K562 (cell line): ENCODE data around the gene ITPRIP. TPM values are rescaled to one million over a fixed set of nuclear protein-coding genes. Genes with fewer than 3 reads are reported as not detected.

Source experiments
- ATAC-seq: fragments of 200-7000 bp; cut with Tn5 transposase; 3 replicates; pipeline ENCODE4 v1.9.1; 2020; ENCODE audit warnings: moderate library complexity
- BruUV-seq: library from RNA; stranded (reverse); fragments of 400-500 nt; replicated peaks from 2 replicates; lab custom pipeline; 2021; lab: Mats Ljungman, UMichigan
- CTCF ChIA-PET: fragments of 300-600 bp; formaldehyde crosslinking; extraction: SDS; loops from one replicate; lab custom pipeline; 2021; ENCODE audit warnings: low intra/inter-chr PET ratio; lab: Yijun Ruan, JAX
- POLR2A ChIA-PET: fragments of 300-600, 350-650 bp; sonication (Branson Sonifier 250); formaldehyde crosslinking; extraction: SDS; loops from one replicate; lab custom pipeline; 2021; ENCODE audit warnings: antibody characterized with exemption, inconsistent platforms; lab: Yijun Ruan, JAX
- DNase-seq, 4 experiments: peaks; one replicate each; pipeline versions ENCODE4 v3.0.0 to v3.0.0-alpha.2; 2011 to 2018; ENCODE audit warnings: low spot score in 3 of 4, mixed read lengths in 3 of 4; ENCODE audit errors: extremely low read depth in 1 of 4
- FAIRE-seq: peaks from 2 replicates; lab custom pipeline; 2011; peaks lifted over from hg19 to GRCh38; lab: Jason Lieb, UNC
- H2AFZ ChIP-seq: 2 replicates; pipeline ENCODE4 v1.6.0; 2011; ENCODE audit warnings: low read depth, low read length, control low read depth, inconsistent platforms
- H3K27ac ChIP-seq: fragments of 200-600 bp; 3 replicates; pipeline ENCODE4 v1.8.0; 2011; ENCODE audit warnings: low read depth, mild to moderate bottlenecking, control low read depth, inconsistent platforms, low read length, moderate library complexity, mixed read lengths; ENCODE audit errors: extremely low read depth
- H3K27me3 ChIP-seq, 2 experiments: fragments of 300-600 bp in 1 of 2; 2 replicates in 1 of 2; 3 replicates in 1 of 2; pipeline versions ENCODE4 v1.6.0 to v1.8.0; 2011; ENCODE audit warnings: inconsistent platforms in 2 of 2, low read length in 2 of 2, mild to moderate bottlenecking in 1 of 2, mixed read lengths in 1 of 2, moderate library complexity in 1 of 2; ENCODE audit not compliant: control insufficient read depth in 2 of 2, insufficient read depth in 2 of 2
- H3K36me3 ChIP-seq: fragments of 300-600 bp; 3 replicates; pipeline ENCODE4 v1.8.0; 2011; ENCODE audit warnings: mild to moderate bottlenecking, low read length, inconsistent platforms; ENCODE audit not compliant: control insufficient read depth, insufficient read depth
- H3K4me1 ChIP-seq, 2 experiments: fragments of 200-600 bp in 1 of 2; replicated peaks in 1 of 2; 2 replicates in 1 of 2; 3 replicates in 1 of 2; pipeline versions ENCODE4 v1.5.1 to v1.8.0; 2011; ENCODE audit warnings: inconsistent platforms in 2 of 2, low read length in 2 of 2, mild to moderate bottlenecking in 1 of 2, mixed read lengths in 1 of 2, moderate library complexity in 1 of 2; ENCODE audit not compliant: control insufficient read depth in 2 of 2, insufficient read depth in 2 of 2
- H3K4me2 ChIP-seq: 2 replicates; pipeline ENCODE4 v1.6.1; 2011; ENCODE audit warnings: low read length, control low read depth, inconsistent platforms, mixed read lengths; ENCODE audit not compliant: insufficient read depth
- H3K4me3 ChIP-seq: fragments of 200-600 bp; sonication (generic), shearing (Covaris generic); 2 replicates; pipeline ENCODE4 v1.5.1; 2016; ENCODE audit warnings: control low read depth, inconsistent platforms
- H3K79me2 ChIP-seq: fragments of 200-600 bp; 3 replicates; pipeline ENCODE4 v1.8.0; 2011; ENCODE audit warnings: low read length, inconsistent platforms; ENCODE audit not compliant: control insufficient read depth, insufficient read depth
- H3K9ac ChIP-seq, 2 experiments: 2 replicates each; pipeline versions ENCODE4 v1.6.0 to v1.6.1; 2011; ENCODE audit warnings: low read depth in 2 of 2, low read length in 2 of 2, control low read depth in 1 of 2, inconsistent platforms in 1 of 2, mild to moderate bottlenecking in 1 of 2, mixed read lengths in 1 of 2; ENCODE audit not compliant: insufficient read depth in 1 of 2
- H3K9me1 ChIP-seq: one replicate; pipeline ENCODE4 v1.6.0; 2011; ENCODE audit warnings: inconsistent platforms, mild to moderate bottlenecking, low read length, moderate library complexity; ENCODE audit not compliant: control insufficient read depth, insufficient read depth
- H3K9me3 ChIP-seq: replicated peaks from 2 replicates; pipeline ENCODE4 v1.5.1; 2011; ENCODE audit warnings: low read depth, low read length, inconsistent platforms; ENCODE audit not compliant: control insufficient read depth, insufficient read depth
- H4K20me1 ChIP-seq: replicated peaks from 2 replicates; pipeline ENCODE4 v1.6.1; 2011; ENCODE audit warnings: low read length, inconsistent platforms, mixed read lengths; ENCODE audit not compliant: control insufficient read depth, insufficient read depth
- CTBP1 ChIP-seq: fragments of 450-650 bp; IDR thresholded peaks from 2 replicates; pipeline ENCODE4 v1.6.1; 2016; ENCODE audit warnings: borderline replicate concordance
- E2F8 ChIP-seq: fragments of 450-650 bp; IDR thresholded peaks from 2 replicates; pipeline ENCODE4 v1.7.1; 2018; ENCODE audit warnings: mild to moderate bottlenecking, low read depth; ENCODE audit not compliant: partially characterized antibody
- FOS ChIP-seq: IDR thresholded peaks from 3 replicates; pipeline ENCODE4 v1.6.1; 2011; ENCODE audit not compliant: insufficient read length; ENCODE audit errors: extremely low read depth
- GATA2 ChIP-seq: sonication (generic); formaldehyde crosslinking; IDR thresholded peaks from 2 replicates; pipeline ENCODE4 v1.4.0; 2020; ENCODE audit warnings: mild to moderate bottlenecking, missing genetic modification reagents
- PHF20 ChIP-seq: fragments of 450-650 bp; IDR thresholded peaks from 2 replicates; pipeline ENCODE4 v1.6.1; 2018; ENCODE audit not compliant: partially characterized antibody
- RFX1 ChIP-seq: fragments of 450-650 bp; IDR thresholded peaks from 2 replicates; pipeline ENCODE4 v1.6.1; 2016; ENCODE audit warnings: mild to moderate bottlenecking, moderate library complexity
- TEAD2 ChIP-seq: fragments of 450-650 bp; IDR thresholded peaks from 2 replicates; pipeline ENCODE4 v1.6.1; 2016; ENCODE audit warnings: missing genetic modification characterization, control low read depth, missing compliant biosample characterization
- ZBTB1 ChIP-seq: sonication (generic); formaldehyde crosslinking; IDR thresholded peaks from 2 replicates; pipeline ENCODE4 v1.8.1; 2023; ENCODE audit warnings: missing genetic modification reagents, low read depth, mild to moderate bottlenecking, borderline replicate concordance
- ZBTB17 ChIP-seq: fragments of 450-650 bp; formaldehyde crosslinking; IDR thresholded peaks from 2 replicates; pipeline ENCODE4 v1.4.0; 2020; ENCODE audit warnings: mild to moderate bottlenecking
- ZNF408 ChIP-seq: fragments of 250-450 bp; sonication (Bioruptor Pico); IDR thresholded peaks from 2 replicates; pipeline ENCODE4 v1.4.0; 2020; ENCODE audit warnings: low read depth, mild to moderate bottlenecking, moderate library complexity
- WGBS: fragments of 100-300 bp; shearing (Covaris generic); methylation state at CpG from one replicate; pipeline ENCODE4 v1.1.6; 2016; ENCODE audit warnings: low coverage, mixed read lengths; ENCODE audit not compliant: insufficient coverage; ENCODE audit errors: missing lambda C conversion rate; 5-methylcytosine and 5-hydroxymethylcytosine counted together
- in situ Hi-C: fragments of 300-500 bp; cut with MboI; formaldehyde crosslinking; loops from 4 replicates; pipeline ENCODE4 v1.15.0; 2018; ENCODE audit warnings: inconsistent platforms, mixed read lengths
- intact Hi-C: fragments of 100-400 bp; cut with micrococcal nuclease; formaldehyde crosslinking; loops from 2 replicates; pipeline ENCODE4 v1.14.2; 2022
- polyA plus RNA-seq, 8 experiments: library from polyadenylated mRNA; depleted of rRNA in 4 of 8; stranded (reverse) in 5 of 8; unstranded in 3 of 8; fragments of >200 nt; fragmentation: Nextera tagmentation in 2 of 8; fragmentation: Illumina TruSeq in 1 of 8; extraction: Ambion mirVana in 2 of 8; extraction: Trizol in 1 of 8; gene quantifications; 2 replicates each; pipeline versions ENCODE4 v1.2.1 to v1.2.3, GENCODE V29; 2011 to 2014; ENCODE audit warnings: inconsistent platforms in 1 of 8, missing spikeins in 1 of 8
- total RNA-seq, 7 experiments: library from RNA; depleted of rRNA in 6 of 7; stranded (reverse); fragments of >200 nt in 6 of 7; fragmentation: Illumina TruSeq in 2 of 7; extraction: Trizol in 2 of 7; gene quantifications; 2 replicates each; pipeline versions ENCODE4 v1.2.1 to v1.2.3, GENCODE V29; 2011 to 2021; ENCODE audit warnings: low replicate concordance in 1 of 7

Gene ITPRIP
- total and polyA plus RNA-seq, 9 of the 15 experiments (the other 6 are each of a cell fraction or from before 2014, with no cell fraction given): 4.4 to 28.5 (median 10.9) TPM

GRCh38 chr10:104308439-104308903, 29.8 kb downstream of the ITPRIP start:
- Histone ChIP-seq H3K27me3 (no peaks in the 10 kb centered on the region), H3K4me3 (no peak overlapping the region), H3K9me1 (no peaks in the 10 kb centered on the region), H3K9ac (no peak overlapping the region), H3K36me3 (peaks cover 39% of the 10 kb centered on the region; the same call in 2 of the 3 replicates), H3K4me2 (no peak overlapping the region), H3K9me3 (no peaks in the 10 kb centered on the region; the same call in 1 of the 2 replicates), H3K27ac (no peak overlapping the region), H4K20me1 (peaks cover 17% of the 10 kb centered on the region), H3K4me1 (no peaks in the 10 kb centered on the region; a peak in 3 of 5 replicates), H2AFZ (no peak overlapping the region), H3K79me2 (peaks cover 15% of the 10 kb centered on the region)
- no TSS peak for BruUV-seq
- 61% methylated on average over 2 of the region's 4 CpGs for WGBS
- in situ Hi-C loops: no loop called here
- FAIRE-seq (no peak), DNase-seq (no peak), ATAC-seq (no peak)
- ChIA-PET CTCF (no interaction called here), POLR2A (interaction anchor here (1.6 kb wide), 1 partner anchor 13 kb away, joined by 4 read pairs; no protein-coding TSS in a partner anchor)
- intact Hi-C loops: no loop called here
- TF ChIP-seq E2F8: no peak
- no peak for TF ChIP-seq ZBTB1 (CRISPR knock-in tag)
- TF ChIP-seq ZBTB17 (CRISPR knock-in tag): no peak
- TF ChIP-seq RFX1: no peak
- no peak for TF ChIP-seq CTBP1
- TF ChIP-seq PHF20: no peak
- TF ChIP-seq FOS: no peak
- TF ChIP-seq ZNF408 (CRISPR knock-in tag): no peak
- TF ChIP-seq TEAD2 (tag): no peak
- TF ChIP-seq GATA2 (CRISPR knock-in tag): no peak
